Osteocyte (in vitro differentiated cells): ENCODE data around the gene RGS7. TPM values are rescaled to one million over a fixed set of nuclear protein-coding genes. Genes with fewer than 3 reads are reported as not detected.

Experiments
- DNase-seq: peaks from one replicate; pipeline ENCODE4 v3.0.0; 2021; ENCODE audit warnings: mixed read lengths; ENCODE audit not compliant: unreplicated experiment; ENCODE audit errors: extremely low spot score
- H3K27ac Mint-ChIP-seq: one replicate; pipeline ENCODE4 v1.8.0; 2021; ENCODE audit warnings: mild to moderate bottlenecking, mixed read lengths; ENCODE audit not compliant: unreplicated experiment
- H3K27me3 Mint-ChIP-seq: one replicate; pipeline ENCODE4 v1.8.0; 2021; ENCODE audit warnings: mixed read lengths; ENCODE audit not compliant: unreplicated experiment
- H3K36me3 Mint-ChIP-seq: one replicate; pipeline ENCODE4 v1.8.0; 2021; ENCODE audit warnings: mixed read lengths; ENCODE audit not compliant: unreplicated experiment
- H3K4me1 Mint-ChIP-seq: one replicate; pipeline ENCODE4 v1.8.0; 2021; ENCODE audit warnings: mixed read lengths; ENCODE audit not compliant: unreplicated experiment
- H3K4me3 Mint-ChIP-seq: one replicate; pipeline ENCODE4 v1.8.0; 2021; ENCODE audit warnings: mild to moderate bottlenecking, moderate library complexity, mixed read lengths; ENCODE audit not compliant: unreplicated experiment
- H3K9me3 Mint-ChIP-seq: one replicate; pipeline ENCODE4 v1.8.0; 2021; ENCODE audit warnings: mixed read lengths; ENCODE audit not compliant: unreplicated experiment
- CTCF ChIP-seq: fragments of 200-600 bp; sonication (generic); IDR thresholded peaks from 2 replicates; pipeline ENCODE4 v1.5.0; 2021; ENCODE audit warnings: antibody characterized with exemption, mild to moderate bottlenecking, moderate library complexity
- total RNA-seq: library from RNA; stranded (reverse); gene quantifications from 2 replicates; pipeline ENCODE4 v1.2.1, GENCODE V29; 2021

The RGS7 gene
- total RNA-seq, 1 donor from 2014 or later, result 10.9 TPM

DNA sequence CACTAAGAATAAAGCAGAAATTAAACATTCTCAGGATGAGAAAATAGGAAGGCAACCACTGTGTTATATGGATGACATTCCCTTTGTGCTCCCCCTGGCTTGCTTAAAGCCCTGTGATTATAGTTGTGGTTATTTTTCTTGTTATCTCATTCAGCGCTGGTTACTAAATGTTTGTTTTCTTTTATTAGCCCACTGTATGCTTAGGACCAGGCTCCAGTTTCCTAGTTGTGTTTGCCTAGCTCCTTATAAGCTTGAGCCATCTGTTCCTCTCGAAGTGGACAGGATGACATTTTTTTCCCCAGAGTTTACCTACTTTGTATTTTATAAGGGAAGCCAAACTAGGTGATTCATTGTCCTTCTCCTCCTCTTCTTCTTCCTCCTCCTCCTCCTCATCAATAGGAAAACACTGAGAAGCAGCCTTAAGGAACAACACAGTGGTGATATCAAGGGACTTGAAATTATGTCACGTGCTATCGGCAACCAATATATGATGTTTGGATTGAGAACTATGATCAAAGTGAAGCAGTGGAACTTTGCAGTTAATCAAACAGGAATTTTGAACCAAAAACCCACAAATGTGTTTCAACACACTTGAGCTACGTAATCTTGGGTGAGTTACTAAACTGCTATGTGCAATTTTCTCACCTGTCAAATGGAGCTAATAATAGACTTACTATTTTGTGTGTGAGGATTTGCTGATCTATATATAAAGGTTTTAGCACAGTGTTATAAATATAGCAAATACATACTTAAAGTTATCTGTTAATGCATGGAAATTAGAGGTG is 35.1 kb upstream of the RGS7 start:
- no peak for DNase-seq
- H3K36me3 Mint-ChIP-seq, result no peaks in the 10 kb centered on the region
- H3K9me3 Mint-ChIP-seq, result no peaks in the 10 kb centered on the region
- H3K27ac Mint-ChIP-seq, result no peak overlapping the region
- peaks cover 37% of the 10 kb centered on the region for H3K4me1 Mint-ChIP-seq
- no peak for TF ChIP-seq CTCF
- no peaks in the 10 kb centered on the region for H3K27me3 Mint-ChIP-seq
- H3K4me3 Mint-ChIP-seq, result no peak overlapping the region

GRCh38 chr1:241390526-241390925 is 33.5 kb upstream of the RGS7 start:
- no peak overlapping the region for H3K4me3 Mint-ChIP-seq
- no peak overlapping the region for H3K27ac Mint-ChIP-seq
- no peaks in the 10 kb centered on the region for H3K9me3 Mint-ChIP-seq
- no peaks in the 10 kb centered on the region for H3K36me3 Mint-ChIP-seq
- DNase-seq, result no peak
- H3K27me3 Mint-ChIP-seq, result no peaks in the 10 kb centered on the region
- H3K4me1 Mint-ChIP-seq, result peaks cover 25% of the 10 kb centered on the region
- TF ChIP-seq CTCF, result no peak

DNA sequence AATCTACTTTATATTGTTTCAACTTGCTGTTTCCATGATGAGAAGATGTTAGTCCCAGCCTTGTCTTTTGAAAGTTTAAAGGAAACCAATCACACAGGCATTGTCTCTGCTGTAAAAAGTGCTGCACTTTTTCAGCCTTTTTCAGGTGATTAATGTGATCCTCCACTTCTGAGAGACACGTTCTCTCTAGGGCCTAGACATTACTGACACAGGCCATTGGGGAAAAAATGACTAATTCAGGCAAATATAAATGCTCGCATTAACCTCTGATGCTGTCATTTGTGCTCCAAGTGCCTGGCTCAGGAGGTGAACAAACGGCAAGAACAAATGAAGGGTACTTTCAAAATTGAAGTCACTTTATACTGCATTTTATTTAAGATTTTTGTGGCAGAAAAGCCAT is 32.4 kb upstream of the RGS7 start:
- no peaks in the 10 kb centered on the region for H3K27me3 Mint-ChIP-seq
- H3K27ac Mint-ChIP-seq, result no peak overlapping the region
- DNase-seq, result no peak
- peaks cover 22% of the 10 kb centered on the region for H3K4me1 Mint-ChIP-seq
- H3K9me3 Mint-ChIP-seq, result no peaks in the 10 kb centered on the region
- H3K4me3 Mint-ChIP-seq, result no peak overlapping the region
- TF ChIP-seq CTCF, result no peak
- H3K36me3 Mint-ChIP-seq, result no peaks in the 10 kb centered on the region

DNA sequence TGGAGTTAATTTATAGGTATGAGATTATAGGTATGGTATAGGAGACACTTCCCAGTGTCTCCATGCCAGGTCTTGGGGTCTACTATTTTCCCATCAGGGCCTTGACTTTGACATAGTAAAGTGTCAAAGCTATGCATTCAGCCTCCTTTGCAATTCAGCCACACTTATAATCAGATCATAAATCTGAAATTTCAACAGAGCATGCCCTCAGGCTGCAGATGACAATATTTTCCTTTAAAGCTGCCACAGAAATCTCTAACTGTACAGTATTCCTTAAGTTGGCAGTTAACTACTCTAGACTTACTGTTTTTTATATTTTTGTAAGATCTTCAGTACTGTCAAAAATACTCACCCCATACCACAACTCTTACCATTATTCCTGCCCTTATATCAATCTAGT is 30.2 kb upstream of the RGS7 start:
- no peak overlapping the region for H3K4me3 Mint-ChIP-seq
- H3K36me3 Mint-ChIP-seq, result peaks cover under 1% of the 10 kb centered on the region
- H3K4me1 Mint-ChIP-seq, result peaks cover 21% of the 10 kb centered on the region
- DNase-seq, result no peak
- TF ChIP-seq CTCF, result no peak
- peaks cover 1% of the 10 kb centered on the region for H3K9me3 Mint-ChIP-seq
- peak overlapping the region; percentile 8 for H3K27ac Mint-ChIP-seq
- H3K27me3 Mint-ChIP-seq, result no peaks in the 10 kb centered on the region

- Mint-ChIP-seq H3K4me1 (no peaks in the 10 kb centered on the region), H3K27me3 (no peaks in the 10 kb centered on the region), H3K4me3 (no peak overlapping the region), H3K36me3 (peaks cover 2% of the 10 kb centered on the region), H3K27ac (no peak overlapping the region), H3K9me3 (peaks cover 6% of the 10 kb centered on the region)
- TF ChIP-seq CTCF, result no peak
- no peak for DNase-seq
Observed at GRCh38 chr1:241376701-241377100, 19.7 kb upstream of the RGS7 start.
